ENCODE data around the gene SPATA6. TPM values are rescaled to one million over a fixed set of nuclear protein-coding genes. Genes with fewer than 3 reads are reported as not detected.

The SPATA6 gene
- total RNA-seq, 1 donor from 2014 or later = 4.6 TPM

- no peak for TF ChIP-seq CTCF (IDR thresholded peaks at IDR 0.05; ENCODE audit: insufficient read depth, low read length, poor library complexity, severe bottlenecking)
- H3K36me3 ChIP-seq (ENCODE audit: control insufficient read depth, insufficient read depth, low read length) = no peaks in the 10 kb centered on the region
- no peak for DNase-seq (ENCODE audit: low read depth)
- no peaks in the 10 kb centered on the region for H3K27me3 ChIP-seq (ENCODE audit: control insufficient read depth, insufficient read depth, low read length)
- H3K4me3 ChIP-seq (ENCODE audit: low read depth, low read length) = no peak overlapping the region
Measured at GRCh38 chr1:48422009-48422408, 50.0 kb downstream of the SPATA6 start.

GRCh38 chr1:48418742-48419141 lies 53.3 kb downstream of the SPATA6 start:
- Histone ChIP-seq H3K36me3 (ENCODE audit: control insufficient read depth, insufficient read depth, low read length) (no peaks in the 10 kb centered on the region), H3K27me3 (ENCODE audit: control insufficient read depth, insufficient read depth, low read length) (no peaks in the 10 kb centered on the region), H3K4me3 (ENCODE audit: low read depth, low read length) (no peak overlapping the region)
- TF ChIP-seq CTCF (IDR thresholded peaks at IDR 0.05; ENCODE audit: insufficient read depth, low read length, poor library complexity, severe bottlenecking) = no peak
- no peak for DNase-seq (ENCODE audit: low read depth)

GRCh38 chr1:48415050-48415449 lies 57.0 kb downstream of the SPATA6 start:
- Histone ChIP-seq H3K4me3 (ENCODE audit: low read depth, low read length) (no peak overlapping the region), H3K27me3 (ENCODE audit: control insufficient read depth, insufficient read depth, low read length) (no peaks in the 10 kb centered on the region), H3K36me3 (ENCODE audit: control insufficient read depth, insufficient read depth, low read length) (no peaks in the 10 kb centered on the region)
- no peak for TF ChIP-seq CTCF (IDR thresholded peaks at IDR 0.05; ENCODE audit: insufficient read depth, low read length, poor library complexity, severe bottlenecking)
- no peak for DNase-seq (ENCODE audit: low read depth)

GRCh38 chr1:48414264-48414663 lies 57.7 kb downstream of the SPATA6 start:
- no peak for TF ChIP-seq CTCF (IDR thresholded peaks at IDR 0.05; ENCODE audit: insufficient read depth, low read length, poor library complexity, severe bottlenecking)
- DNase-seq (ENCODE audit: low read depth) = no peak
- no peaks in the 10 kb centered on the region for H3K27me3 ChIP-seq (ENCODE audit: control insufficient read depth, insufficient read depth, low read length)
- H3K4me3 ChIP-seq (ENCODE audit: low read depth, low read length) = no peak overlapping the region
- no peaks in the 10 kb centered on the region for H3K36me3 ChIP-seq (ENCODE audit: control insufficient read depth, insufficient read depth, low read length)

- Histone ChIP-seq H3K4me3 (ENCODE audit: low read depth, low read length) (no peak overlapping the region), H3K27me3 (ENCODE audit: control insufficient read depth, insufficient read depth, low read length) (no peaks in the 10 kb centered on the region), H3K36me3 (ENCODE audit: control insufficient read depth, insufficient read depth, low read length) (no peaks in the 10 kb centered on the region)
- no peak for TF ChIP-seq CTCF (IDR thresholded peaks at IDR 0.05; ENCODE audit: insufficient read depth, low read length, poor library complexity, severe bottlenecking)
- DNase-seq (ENCODE audit: low read depth) = no peak
Measured at GRCh38 chr1:48405940-48406339, 66.1 kb downstream of the SPATA6 start.

GRCh38 chr1:48405400-48405799 lies 66.6 kb downstream of the SPATA6 start:
- TF ChIP-seq CTCF (IDR thresholded peaks at IDR 0.05; ENCODE audit: insufficient read depth, low read length, poor library complexity, severe bottlenecking) = no peak
- Histone ChIP-seq H3K27me3 (ENCODE audit: control insufficient read depth, insufficient read depth, low read length) (no peaks in the 10 kb centered on the region), H3K4me3 (ENCODE audit: low read depth, low read length) (no peak overlapping the region), H3K36me3 (ENCODE audit: control insufficient read depth, insufficient read depth, low read length) (no peaks in the 10 kb centered on the region)
- DNase-seq (ENCODE audit: low read depth) = no peak

Measured in kidney epithelial cell (primary cell).